Memory B cell (primary cell): ENCODE data around the gene UQCRH.
"Not testable (repeated sequence)": the region's sequence is repeated elsewhere in the genome, so short reads cannot be mapped to it uniquely, and the experiment has no call there.

Experiments used
- ATAC-seq: fragments of 150-1000 bp; cut with Tn5 transposase; 2 replicates; pipeline ENCODE4 v1.10.0; 2021; ENCODE audit warnings: low read depth, mild to moderate bottlenecking, moderate library complexity
- DNase-seq, 2 donors: peaks; one replicate each; pipeline ENCODE4 v3.0.0; 2022; ENCODE audit warnings: low spot score in 2 of 2
- H3K27ac Mint-ChIP-seq: one replicate; pipeline ENCODE4 v1.8.0; 2022; ENCODE audit warnings: mild to moderate bottlenecking, moderate library complexity, mixed read lengths
- H3K27me3 Mint-ChIP-seq: one replicate; pipeline ENCODE4 v1.8.0; 2022; ENCODE audit warnings: mixed read lengths
- H3K36me3 Mint-ChIP-seq: one replicate; pipeline ENCODE4 v1.8.0; 2022; ENCODE audit warnings: mild to moderate bottlenecking, mixed read lengths
- H3K4me1 Mint-ChIP-seq: one replicate; pipeline ENCODE4 v1.8.0; 2022; ENCODE audit warnings: mixed read lengths
- H3K4me3 Mint-ChIP-seq: one replicate; pipeline ENCODE4 v1.8.0; 2022; ENCODE audit warnings: mild to moderate bottlenecking, moderate library complexity, mixed read lengths
- H3K9me3 Mint-ChIP-seq: one replicate; pipeline ENCODE4 v1.8.0; 2022; ENCODE audit warnings: mixed read lengths

Gene UQCRH

GRCh38 chr1:46355920-46356319 is 52.4 kb downstream of the UQCRH start:
- H3K36me3 Mint-ChIP-seq, result peaks cover 23% of the 10 kb centered on the region
- not testable (repeated sequence) for H3K9me3 Mint-ChIP-seq, H3K4me1 Mint-ChIP-seq, H3K4me3 Mint-ChIP-seq, ATAC-seq, DNase-seq, H3K27me3 Mint-ChIP-seq, H3K27ac Mint-ChIP-seq

- DNase-seq, result no peak
- H3K4me3 Mint-ChIP-seq, result no peak overlapping the region
- no peak for ATAC-seq
- no peaks in the 10 kb centered on the region for H3K9me3 Mint-ChIP-seq
- H3K27me3 Mint-ChIP-seq, result no peaks in the 10 kb centered on the region
- H3K36me3 Mint-ChIP-seq, result peaks cover 28% of the 10 kb centered on the region
- H3K27ac Mint-ChIP-seq, result no peak overlapping the region
- peaks cover 2% of the 10 kb centered on the region for H3K4me1 Mint-ChIP-seq
Measured at GRCh38 chr1:46362158-46362557, 58.7 kb downstream of the UQCRH start.

GRCh38 chr1:46363121-46363520 is 59.6 kb downstream of the UQCRH start:
- DNase-seq (no peak), ATAC-seq (no peak)
- Mint-ChIP-seq H3K4me3 (no peak overlapping the region), H3K27ac (no peak overlapping the region), H3K36me3 (peaks cover 29% of the 10 kb centered on the region), H3K27me3 (no peaks in the 10 kb centered on the region), H3K9me3 (no peaks in the 10 kb centered on the region), H3K4me1 (peaks cover 2% of the 10 kb centered on the region)

- DNase-seq, result no peak
- no peak for ATAC-seq
- H3K4me3 Mint-ChIP-seq, result no peak overlapping the region
- no peak overlapping the region for H3K27ac Mint-ChIP-seq
- no peaks in the 10 kb centered on the region for H3K27me3 Mint-ChIP-seq
- peaks cover 31% of the 10 kb centered on the region for H3K36me3 Mint-ChIP-seq
- no peaks in the 10 kb centered on the region for H3K9me3 Mint-ChIP-seq
- peaks cover 5% of the 10 kb centered on the region for H3K4me1 Mint-ChIP-seq
Measured at GRCh38 chr1:46364612-46365011, 61.1 kb downstream of the UQCRH start.

- H3K4me3 Mint-ChIP-seq, ATAC-seq, DNase-seq, H3K9me3 Mint-ChIP-seq, H3K27ac Mint-ChIP-seq, H3K27me3 Mint-ChIP-seq: not testable (repeated sequence)
- Mint-ChIP-seq H3K36me3 (peaks cover 26% of the 10 kb centered on the region), H3K4me1 (peaks cover 11% of the 10 kb centered on the region)
Measured at GRCh38 chr1:46365796-46366195, 62.3 kb downstream of the UQCRH start.
